Vagina (tissue), 2 donors: Measurements from ENCODE around the gene MACROD2.

Source experiments
- POLR2A ChIP-seq, 2 donors: fragments of 450-650 bp; IDR thresholded peaks; one replicate each; pipeline ENCODE4 v1.6.1; 2017; ENCODE audit warnings: antibody characterized with exemption in 2 of 2, mild to moderate bottlenecking in 2 of 2, moderate library complexity in 2 of 2
- POLR2AphosphoS5 ChIP-seq, 2 donors: sonication (generic); formaldehyde crosslinking; IDR thresholded peaks; one replicate each; pipeline ENCODE4 v1.9.0; 2017; ENCODE audit warnings: antibody characterized with exemption in 2 of 2, mild to moderate bottlenecking in 2 of 2, low read depth in 1 of 2; ENCODE audit not compliant: insufficient read depth in 1 of 2
- TF ChIP-seq, protein P1 (sequence below), 3 experiments: fragments of 450-650 bp in 2 of 3; fragments of 200-600 bp in 1 of 3; sonication (generic) in 1 of 3; IDR thresholded peaks; one replicate each; pipeline ENCODE4 v1.5.1; 2017 to 2019; ENCODE audit warnings: antibody characterized with exemption in 3 of 3, mild to moderate bottlenecking in 2 of 3, moderate library complexity in 2 of 3

DNA sequence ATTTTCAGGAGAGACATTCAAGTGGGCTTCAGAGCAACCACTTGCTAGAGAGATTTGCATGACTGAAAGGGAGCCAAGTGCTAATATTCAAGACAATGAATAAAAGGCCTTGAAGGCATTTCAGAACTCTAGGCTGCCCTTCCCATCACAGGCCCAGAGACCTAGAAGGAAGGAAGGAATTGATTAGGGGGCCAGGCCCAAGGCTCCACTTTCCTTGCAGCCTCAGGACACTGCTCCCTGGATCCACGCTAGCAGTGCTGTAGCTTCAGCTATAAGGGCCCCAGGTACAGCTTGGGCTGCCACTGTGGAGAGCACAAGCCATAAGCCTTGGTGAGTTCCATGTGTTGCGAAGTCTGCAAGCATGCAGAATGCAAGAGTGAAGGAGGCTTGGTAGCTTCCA, 1074.0 kb downstream of the MACROD2 start:
- TF ChIP-seq, protein P1, sequence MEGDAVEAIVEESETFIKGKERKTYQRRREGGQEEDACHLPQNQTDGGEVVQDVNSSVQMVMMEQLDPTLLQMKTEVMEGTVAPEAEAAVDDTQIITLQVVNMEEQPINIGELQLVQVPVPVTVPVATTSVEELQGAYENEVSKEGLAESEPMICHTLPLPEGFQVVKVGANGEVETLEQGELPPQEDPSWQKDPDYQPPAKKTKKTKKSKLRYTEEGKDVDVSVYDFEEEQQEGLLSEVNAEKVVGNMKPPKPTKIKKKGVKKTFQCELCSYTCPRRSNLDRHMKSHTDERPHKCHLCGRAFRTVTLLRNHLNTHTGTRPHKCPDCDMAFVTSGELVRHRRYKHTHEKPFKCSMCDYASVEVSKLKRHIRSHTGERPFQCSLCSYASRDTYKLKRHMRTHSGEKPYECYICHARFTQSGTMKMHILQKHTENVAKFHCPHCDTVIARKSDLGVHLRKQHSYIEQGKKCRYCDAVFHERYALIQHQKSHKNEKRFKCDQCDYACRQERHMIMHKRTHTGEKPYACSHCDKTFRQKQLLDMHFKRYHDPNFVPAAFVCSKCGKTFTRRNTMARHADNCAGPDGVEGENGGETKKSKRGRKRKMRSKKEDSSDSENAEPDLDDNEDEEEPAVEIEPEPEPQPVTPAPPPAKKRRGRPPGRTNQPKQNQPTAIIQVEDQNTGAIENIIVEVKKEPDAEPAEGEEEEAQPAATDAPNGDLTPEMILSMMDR (IDR thresholded peaks at IDR 0.05) = no peak
- TF ChIP-seq POLR2A (IDR thresholded peaks at IDR 0.05) = no peak
- TF ChIP-seq POLR2AphosphoS5 (IDR thresholded peaks at IDR 0.05; ENCODE audit: insufficient read depth in 1 of 2, low read depth in 1 of 2) = no peak
